Measurements from ENCODE around the gene LNPEP. TPM values are rescaled to one million over a fixed set of nuclear protein-coding genes. Genes with fewer than 3 reads are reported as not detected.
A peak's percentile ranks its signal among the peaks of the same experiment; 100 is the strongest.

The LNPEP gene
- total and polyA plus RNA-seq, 2 of the 4 experiments (the other 2 are of a cell fraction) = 3.6 to 27.4 TPM

DNA sequence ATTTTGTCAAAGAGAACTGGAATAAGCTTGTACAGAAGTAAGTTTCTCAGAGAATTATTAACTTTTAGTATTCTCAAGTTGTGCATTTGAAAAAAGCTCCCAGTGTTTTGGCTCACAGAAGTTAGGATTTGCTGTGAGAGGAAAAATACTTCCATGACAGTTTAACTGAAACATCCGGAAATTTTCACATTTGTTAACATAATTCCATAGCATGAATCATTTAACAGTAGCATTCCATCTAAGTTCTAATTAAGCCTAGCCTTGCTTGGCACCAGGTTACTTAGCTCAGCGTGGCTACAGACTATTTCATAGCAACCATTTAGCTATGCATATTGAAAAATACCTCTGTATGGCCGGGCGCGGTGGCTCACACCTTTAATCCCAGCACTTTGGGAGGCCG is 90.8 kb downstream of the LNPEP start:
- Histone ChIP-seq H3K9me1 (ENCODE audit: insufficient read depth, low read length) (no peaks in the 10 kb centered on the region; the same call in 1 of the 2 replicates), H2BK120ac (ENCODE audit: low read depth, low read length) (no peak overlapping the region), H3K14ac (replicated peaks; ENCODE audit: low read depth, low read length) (no peak overlapping the region), H3K79me1 (ENCODE audit: low read depth in 1 of 2, low read length in 2 of 2) (no peaks in the 10 kb centered on the region; a peak in 1 of 4 replicates), H4K8ac (ENCODE audit: low read depth in 2 of 2, low read length in 2 of 2) (no peak overlapping the region), H3K4me3 (ENCODE audit: insufficient read depth, low read depth, low read length) (no peak overlapping the region), H4K91ac (ENCODE audit: insufficient read depth, low read depth, low read length) (no peak overlapping the region), H3K9me3 (ENCODE audit: control insufficient read depth, insufficient read depth, low read length) (no peaks in the 10 kb centered on the region), H4K20me1 (ENCODE audit: insufficient read depth, low read length) (no peaks in the 10 kb centered on the region), H3K18ac (ENCODE audit: low read depth, low read length) (peak overlapping the region; percentile 74; the same call in 1 of the 2 replicates), H3K56ac (ENCODE audit: extremely low read depth, insufficient read depth, low read length) (no peak overlapping the region), H2AFZ (replicated peaks; ENCODE audit: low read length, poor library complexity) (no peak overlapping the region), H3K27ac (ENCODE audit: insufficient read depth, low read length) (no peak overlapping the region), H3K27me3 (ENCODE audit: control insufficient read depth, insufficient read depth, low read length) (no peaks in the 10 kb centered on the region), H2AK5ac (ENCODE audit: low read depth, low read length) (no peak overlapping the region), H3K4ac (ENCODE audit: low read depth, low read length) (no peak overlapping the region), H3K4me2 (ENCODE audit: low read depth, low read length) (peak overlapping the region; percentile 50; the same call in 1 of the 2 replicates), H2BK20ac (ENCODE audit: low read depth, low read length) (no peak overlapping the region), H2BK15ac (ENCODE audit: low read depth, low read length) (no peak overlapping the region), H2AK9ac (replicated peaks; ENCODE audit: low read depth, low read length, poor library complexity) (no peak overlapping the region), H2BK5ac (ENCODE audit: low read depth, low read length, poor library complexity, severe bottlenecking) (peak overlapping the region; percentile 13), H3K4me1 (ENCODE audit: control insufficient read depth, insufficient read depth, low read length) (no peaks in the 10 kb centered on the region; the same call in 1 of the 2 replicates), H4K5ac (ENCODE audit: low read depth, low read length) (no peak overlapping the region), H3K9ac (ENCODE audit: low read depth, low read length) (no peak overlapping the region), H3K23ac (ENCODE audit: low read depth, low read length) (no peak overlapping the region), H3K36me3 (ENCODE audit: control insufficient read depth, insufficient read depth, low read length) (peaks cover 12% of the 10 kb centered on the region)
- ChIA-PET CTCF (interaction anchor here (1.0 kb wide), 1 partner anchor 29 kb away, joined by 3 read pairs; no protein-coding TSS in a partner anchor), POLR2A (ENCODE audit: unreplicated experiment) (no interaction called here)
- BruUV-seq (replicated peaks) = no TSS peak
- intact Hi-C loops (cut with micrococcal nuclease) (no loop called here), in situ Hi-C loops (cut with MboI; ENCODE audit: low sequenced_read_pairs) (no loop called here), dilution Hi-C loops (cut with HindIII; ENCODE audit: low sequenced_read_pairs, unreplicated experiment) (no loop called here)
- DNase-seq (no peak), ATAC-seq (ENCODE audit: low read depth) (no peak)
- WGBS, 2 experiments (ENCODE audit: extremely low coverage in 2 of 2, insufficient read length in 1 of 2) = no CpG with 5 or more reads among the region's 6 CpGs
- no peak for TF ChIP-seq POLR2A (IDR thresholded peaks at IDR 0.05; ENCODE audit: low read depth, low read length)
